Measurements from ENCODE around the gene SDCCAG8.

Gene SDCCAG8

DNA sequence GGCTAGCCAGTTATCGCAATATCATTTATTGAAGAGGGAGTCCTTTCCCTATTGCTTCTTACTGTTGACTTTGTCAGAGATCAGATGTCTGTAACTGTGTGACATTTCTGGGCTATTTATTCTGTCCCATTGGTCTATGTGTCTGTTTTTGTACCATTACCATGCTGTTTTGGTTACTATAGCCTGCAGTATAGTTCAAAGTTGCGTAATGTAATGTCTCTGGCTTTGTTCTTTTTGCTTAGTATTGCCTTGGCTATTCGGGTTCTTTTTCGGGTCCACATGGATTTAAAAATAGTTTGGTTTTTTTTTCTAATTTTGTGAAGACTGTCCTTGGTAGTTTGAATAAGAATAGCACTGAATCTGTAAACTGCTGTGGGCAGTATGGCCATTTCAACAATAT lies 273.7 kb downstream of the SDCCAG8 start:
- TF ChIP-seq, protein P1, sequence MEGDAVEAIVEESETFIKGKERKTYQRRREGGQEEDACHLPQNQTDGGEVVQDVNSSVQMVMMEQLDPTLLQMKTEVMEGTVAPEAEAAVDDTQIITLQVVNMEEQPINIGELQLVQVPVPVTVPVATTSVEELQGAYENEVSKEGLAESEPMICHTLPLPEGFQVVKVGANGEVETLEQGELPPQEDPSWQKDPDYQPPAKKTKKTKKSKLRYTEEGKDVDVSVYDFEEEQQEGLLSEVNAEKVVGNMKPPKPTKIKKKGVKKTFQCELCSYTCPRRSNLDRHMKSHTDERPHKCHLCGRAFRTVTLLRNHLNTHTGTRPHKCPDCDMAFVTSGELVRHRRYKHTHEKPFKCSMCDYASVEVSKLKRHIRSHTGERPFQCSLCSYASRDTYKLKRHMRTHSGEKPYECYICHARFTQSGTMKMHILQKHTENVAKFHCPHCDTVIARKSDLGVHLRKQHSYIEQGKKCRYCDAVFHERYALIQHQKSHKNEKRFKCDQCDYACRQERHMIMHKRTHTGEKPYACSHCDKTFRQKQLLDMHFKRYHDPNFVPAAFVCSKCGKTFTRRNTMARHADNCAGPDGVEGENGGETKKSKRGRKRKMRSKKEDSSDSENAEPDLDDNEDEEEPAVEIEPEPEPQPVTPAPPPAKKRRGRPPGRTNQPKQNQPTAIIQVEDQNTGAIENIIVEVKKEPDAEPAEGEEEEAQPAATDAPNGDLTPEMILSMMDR (IDR thresholded peaks at IDR 0.05; ENCODE audit: low read depth, low read length) = no peak
- H3K4me3 ChIP-seq (ENCODE audit: low read depth, low read length) = no peak overlapping the region

GRCh38 chr1:243535014-243535413 lies 279.2 kb downstream of the SDCCAG8 start:
- TF ChIP-seq, protein P1 (IDR thresholded peaks at IDR 0.05; ENCODE audit: low read depth, low read length) = no peak

GRCh38 chr1:243539636-243540035 lies 283.8 kb downstream of the SDCCAG8 start:
- H3K4me3 ChIP-seq (ENCODE audit: low read depth, low read length) = no peak overlapping the region
- TF ChIP-seq, protein P1 (IDR thresholded peaks at IDR 0.05; ENCODE audit: low read depth, low read length) = no peak

More at GRCh38 chr1:243535014-243535413, 279.2 kb downstream of the SDCCAG8 start:
- no peak overlapping the region for H3K4me3 ChIP-seq (ENCODE audit: low read depth, low read length)

DNA sequence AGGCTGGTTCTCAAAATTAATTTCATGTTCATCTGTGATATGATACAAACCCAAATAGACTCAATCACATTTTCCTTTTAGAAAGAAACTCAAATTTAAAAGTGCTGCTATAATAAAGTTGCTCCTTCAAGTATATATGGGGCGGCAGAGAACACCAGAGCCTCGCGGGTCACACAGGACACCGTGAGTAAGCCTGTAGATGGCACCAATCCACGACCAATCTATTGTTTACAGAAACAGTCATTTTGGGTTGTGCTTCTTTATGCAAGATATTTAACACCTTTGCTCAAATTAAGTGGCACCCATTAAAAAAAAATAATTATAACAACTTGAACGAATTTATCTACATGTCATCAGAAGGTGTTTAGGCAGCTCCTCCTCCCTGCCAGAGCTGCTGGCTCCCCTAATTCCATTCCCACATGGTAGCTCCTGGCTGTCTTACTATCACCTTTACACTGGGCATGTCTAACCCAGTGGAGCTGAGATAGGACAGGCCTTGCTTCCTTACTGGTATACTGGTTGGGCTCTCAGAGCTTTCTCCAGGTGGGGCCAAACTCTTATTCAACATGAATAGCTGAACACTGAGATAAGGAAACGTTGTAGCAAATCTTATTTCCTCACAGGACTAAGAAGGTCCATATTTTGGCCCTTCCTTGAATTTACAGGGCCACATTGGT lies 287.0 kb downstream of the SDCCAG8 start:
- H3K4me3 ChIP-seq (ENCODE audit: low read depth, low read length) = no peak overlapping the region
- TF ChIP-seq, protein P1 (IDR thresholded peaks at IDR 0.05; ENCODE audit: low read depth, low read length) = no peak

GRCh38 chr1:243543501-243543900 lies 287.7 kb downstream of the SDCCAG8 start:
- TF ChIP-seq, protein P1 (IDR thresholded peaks at IDR 0.05; ENCODE audit: low read depth, low read length) = no peak
- no peak overlapping the region for H3K4me3 ChIP-seq (ENCODE audit: low read depth, low read length)

DNA sequence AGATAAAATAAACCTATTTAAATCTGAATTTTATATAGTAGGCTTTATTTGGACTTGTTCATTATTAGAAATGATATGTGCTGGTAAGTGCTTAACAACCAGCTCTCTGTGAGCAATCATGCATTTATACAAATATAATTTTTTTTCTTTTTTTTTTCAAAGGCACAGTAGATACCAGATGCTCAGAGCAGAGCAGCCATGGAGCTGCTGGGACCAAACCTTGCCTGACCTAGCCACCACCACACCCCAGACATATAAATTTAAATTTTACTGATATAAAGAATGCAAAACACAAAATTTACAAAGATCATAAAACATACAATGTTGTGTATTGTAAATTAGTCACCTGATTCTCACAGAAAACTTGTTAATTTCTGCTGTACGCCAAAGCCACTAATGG lies 290.6 kb downstream of the SDCCAG8 start:
- no peak overlapping the region for H3K4me3 ChIP-seq (ENCODE audit: low read depth, low read length)
- TF ChIP-seq, protein P1 (IDR thresholded peaks at IDR 0.05; ENCODE audit: low read depth, low read length) = no peak

DNA sequence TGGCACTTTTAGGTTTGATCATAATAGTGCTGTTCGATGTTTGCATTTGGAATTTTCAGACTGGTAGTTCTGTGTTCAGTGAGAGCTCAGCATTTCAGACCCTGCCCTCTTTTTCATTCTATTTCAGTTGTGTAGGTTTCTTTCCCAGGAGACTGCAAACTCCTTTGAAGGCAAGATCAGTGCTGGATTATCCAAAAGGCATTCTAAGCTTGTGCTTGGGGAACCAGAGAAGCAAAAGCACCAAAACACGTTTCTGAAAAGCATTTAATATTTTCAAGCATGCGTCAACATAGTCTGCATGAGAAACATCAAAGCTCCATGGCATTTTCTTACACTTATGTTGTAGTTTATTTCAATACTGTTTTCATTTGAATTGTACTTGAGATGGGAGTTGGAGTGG lies 292.1 kb downstream of the SDCCAG8 start:
- TF ChIP-seq, protein P1 (IDR thresholded peaks at IDR 0.05; ENCODE audit: low read depth, low read length) = no peak
- H3K4me3 ChIP-seq (ENCODE audit: low read depth, low read length) = no peak overlapping the region
